AG09309 (cell line): ENCODE data around the gene RTF1.

Experiments used
- DNase-seq: peaks from one replicate; pipeline ENCODE4 v3.0.0-alpha.2; 2010; ENCODE audit warnings: low read depth
- H3K4me3 ChIP-seq: 2 replicates; pipeline ENCODE4 v1.5.1; 2011; ENCODE audit warnings: mild to moderate bottlenecking, low read depth, low read length, moderate library complexity; ENCODE audit not compliant: control insufficient read depth
- TF ChIP-seq, protein P1 (sequence below): IDR thresholded peaks from 2 replicates; pipeline ENCODE4 v1.5.1; 2011; ENCODE audit warnings: mild to moderate bottlenecking, low read depth, low read length, inconsistent platforms; ENCODE audit not compliant: insufficient read depth, control insufficient read depth; ENCODE audit errors: missing control alignments

Gene RTF1

DNA sequence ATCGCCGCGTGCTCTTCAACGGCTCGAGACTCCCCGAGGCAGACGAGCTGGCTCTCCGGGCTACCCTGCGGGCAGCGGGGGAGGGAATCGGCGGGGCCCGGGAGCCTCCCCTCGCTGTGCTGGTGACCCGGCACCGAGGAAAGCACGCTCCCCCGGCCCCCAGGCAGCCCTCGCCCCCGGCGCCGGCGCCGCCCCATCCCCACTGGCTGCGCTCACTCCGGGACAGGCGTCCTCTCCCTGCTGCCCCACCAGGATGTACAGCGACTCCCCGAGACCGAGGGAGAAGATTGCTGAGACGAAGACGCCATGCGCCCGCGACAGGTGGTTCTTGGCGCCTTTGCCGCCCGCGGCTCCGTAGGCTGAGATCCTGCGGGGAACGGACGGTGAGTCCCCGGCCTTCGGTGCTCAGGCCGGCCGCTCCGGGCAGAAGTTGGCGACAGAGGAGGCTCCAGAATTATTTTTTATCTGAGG lies 95.0 kb downstream of the RTF1 start:
- DNase-seq, result no peak
- no peak overlapping the region for H3K4me3 ChIP-seq
- TF ChIP-seq, protein P1, sequence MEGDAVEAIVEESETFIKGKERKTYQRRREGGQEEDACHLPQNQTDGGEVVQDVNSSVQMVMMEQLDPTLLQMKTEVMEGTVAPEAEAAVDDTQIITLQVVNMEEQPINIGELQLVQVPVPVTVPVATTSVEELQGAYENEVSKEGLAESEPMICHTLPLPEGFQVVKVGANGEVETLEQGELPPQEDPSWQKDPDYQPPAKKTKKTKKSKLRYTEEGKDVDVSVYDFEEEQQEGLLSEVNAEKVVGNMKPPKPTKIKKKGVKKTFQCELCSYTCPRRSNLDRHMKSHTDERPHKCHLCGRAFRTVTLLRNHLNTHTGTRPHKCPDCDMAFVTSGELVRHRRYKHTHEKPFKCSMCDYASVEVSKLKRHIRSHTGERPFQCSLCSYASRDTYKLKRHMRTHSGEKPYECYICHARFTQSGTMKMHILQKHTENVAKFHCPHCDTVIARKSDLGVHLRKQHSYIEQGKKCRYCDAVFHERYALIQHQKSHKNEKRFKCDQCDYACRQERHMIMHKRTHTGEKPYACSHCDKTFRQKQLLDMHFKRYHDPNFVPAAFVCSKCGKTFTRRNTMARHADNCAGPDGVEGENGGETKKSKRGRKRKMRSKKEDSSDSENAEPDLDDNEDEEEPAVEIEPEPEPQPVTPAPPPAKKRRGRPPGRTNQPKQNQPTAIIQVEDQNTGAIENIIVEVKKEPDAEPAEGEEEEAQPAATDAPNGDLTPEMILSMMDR, result no peak

DNA sequence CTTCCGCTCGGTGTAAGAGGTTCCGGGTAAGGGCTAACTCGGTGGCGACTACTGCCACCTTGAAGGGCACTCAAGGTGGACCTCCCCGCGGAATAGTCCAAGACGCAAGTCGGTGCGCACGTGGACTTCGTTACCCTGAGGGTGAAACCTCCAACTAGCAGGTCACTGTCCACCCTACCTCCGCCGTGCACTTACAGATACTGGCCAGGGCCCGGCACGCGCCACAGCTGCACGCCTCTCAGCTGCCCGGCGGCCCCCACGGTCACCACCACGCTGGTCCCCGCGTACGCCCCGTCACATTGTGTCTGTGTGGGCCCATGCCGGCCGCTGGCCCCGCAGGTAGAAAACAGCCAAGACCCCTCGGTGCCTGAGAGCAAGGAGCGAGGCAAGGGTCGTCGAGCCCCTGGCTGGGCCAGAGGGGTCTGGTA lies 95.6 kb downstream of the RTF1 start:
- no peak for DNase-seq
- TF ChIP-seq, protein P1, result no peak
- no peak overlapping the region for H3K4me3 ChIP-seq

DNA sequence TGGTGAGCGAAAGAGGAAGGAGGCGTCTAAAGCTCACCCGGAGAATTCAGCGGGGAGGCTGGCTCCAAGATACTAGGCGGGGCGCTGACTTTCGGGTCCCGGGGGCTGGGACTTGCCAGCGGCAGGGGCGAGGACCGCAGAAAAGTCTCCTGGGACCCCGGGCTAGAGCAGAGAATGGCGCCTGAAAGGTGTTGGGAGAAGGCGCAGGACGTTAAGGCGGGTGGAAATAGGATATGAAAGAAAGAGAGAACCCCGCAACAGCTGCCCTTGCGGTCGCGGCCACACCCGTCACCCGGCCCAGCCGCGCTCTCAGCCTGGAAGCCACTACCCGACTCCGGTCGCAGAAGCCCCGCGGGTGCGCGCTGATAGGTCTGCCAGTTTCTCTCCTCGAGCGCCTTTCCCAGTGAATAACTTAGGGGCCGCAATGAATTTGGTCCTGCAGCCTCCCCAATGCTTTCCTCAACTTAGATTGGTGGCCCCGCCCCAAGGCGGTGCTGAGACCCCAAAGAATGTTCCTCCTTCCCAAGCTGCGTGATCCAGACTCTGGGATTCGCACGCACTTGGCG lies 96.1 kb downstream of the RTF1 start:
- DNase-seq, result no peak
- peak overlapping the region; percentile 15 for H3K4me3 ChIP-seq

DNA sequence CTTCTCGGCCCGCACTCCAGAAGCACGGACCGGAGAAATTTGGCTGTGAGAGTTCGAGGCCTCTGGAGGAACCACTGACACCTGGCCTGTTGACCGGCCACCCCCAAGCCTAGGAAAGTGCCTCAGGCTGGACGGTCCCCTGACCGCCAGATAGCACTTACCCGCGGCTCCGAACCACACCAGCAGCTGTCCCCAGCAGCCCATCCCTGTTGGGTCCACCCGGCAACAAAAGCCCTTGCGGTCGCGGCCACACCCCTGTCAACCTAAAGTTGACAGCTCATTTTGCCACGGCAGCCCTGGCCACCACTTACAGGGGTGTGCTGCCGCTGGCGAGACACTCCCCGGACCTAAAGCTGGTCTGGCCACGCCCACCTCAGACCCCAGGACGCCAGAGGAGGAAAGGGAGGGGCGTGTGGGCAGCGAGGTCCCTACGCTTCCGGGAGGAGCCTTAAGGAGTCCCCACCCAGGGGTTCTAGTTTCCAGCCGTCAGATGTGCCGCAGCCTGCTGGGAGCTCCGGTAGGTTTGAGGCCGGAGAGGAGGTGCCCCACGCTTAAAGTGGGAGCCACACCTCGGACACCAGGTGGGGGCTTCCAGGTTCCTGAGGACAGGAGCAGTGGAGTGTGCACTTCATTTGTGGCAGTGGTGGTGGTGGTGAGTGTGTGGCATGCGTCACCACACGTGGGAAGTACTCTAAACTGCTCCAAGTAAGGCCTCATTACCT lies 96.8 kb downstream of the RTF1 start, which contains the start of gene LTK:
LTK (minus strand) TSS at position 322 of the 722 bp plus-strand sequence; CDS start at position 204, 118 bp downstream.
- no peak for DNase-seq
- H3K4me3 ChIP-seq, result peak within 1 kb of the TSS; percentile 15
- TF ChIP-seq, protein P1, result no peak

More for the DNA sequence above, 96.1 kb downstream of the RTF1 start:
- TF ChIP-seq, protein P1, result no peak

DNA sequence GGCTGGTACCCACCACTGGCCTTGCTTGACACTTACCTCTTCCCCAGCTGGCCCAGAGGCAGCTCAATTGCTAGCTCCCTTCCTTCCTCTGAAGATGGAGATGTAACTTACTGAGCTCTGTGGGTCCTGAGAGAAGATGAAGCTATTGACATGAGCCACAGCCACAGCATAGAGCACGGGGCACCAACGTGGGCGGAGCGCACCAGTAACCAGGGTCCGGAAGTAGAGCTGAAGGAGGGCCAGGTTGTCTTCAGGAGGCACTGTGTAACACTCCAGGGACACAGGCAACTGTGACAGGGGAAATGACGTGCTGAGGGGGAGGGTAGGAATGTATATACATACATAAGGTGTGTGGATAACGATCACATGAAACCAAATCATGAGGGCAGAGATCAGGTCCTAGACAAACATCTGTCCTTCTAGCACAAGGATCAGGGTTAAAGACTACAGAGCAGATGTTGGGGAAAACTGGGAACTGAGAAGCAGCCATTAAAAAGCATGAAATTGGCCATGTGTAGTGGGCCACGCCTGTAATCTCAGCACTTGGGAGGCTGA lies 101.1 kb downstream of the RTF1 start:
- DNase-seq, result no peak
- H3K4me3 ChIP-seq, result no peak overlapping the region

DNA sequence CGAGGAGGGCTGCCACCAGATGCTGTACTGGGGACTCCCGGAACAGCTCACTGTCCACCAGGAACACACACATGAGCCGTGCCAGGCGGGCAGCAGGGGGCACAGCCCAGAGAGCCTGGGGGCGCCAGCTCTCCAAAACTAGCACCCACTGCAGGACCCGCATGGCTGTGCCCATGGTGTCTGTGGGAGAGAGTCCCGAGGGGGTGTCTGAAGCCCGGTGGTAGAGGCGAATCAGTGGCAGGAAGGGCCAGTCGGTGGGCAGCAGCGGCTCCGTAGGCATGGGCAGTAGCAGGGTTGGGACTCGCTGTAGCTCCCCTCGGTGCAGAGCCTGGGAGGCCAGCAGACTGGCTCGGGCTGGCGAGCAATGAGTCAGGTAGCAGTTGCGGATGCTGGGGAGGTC lies 103.7 kb downstream of the RTF1 start:
- TF ChIP-seq, protein P1, result no peak
- no peak for DNase-seq

More for the DNA sequence above, 101.1 kb downstream of the RTF1 start:
- TF ChIP-seq, protein P1, result no peak

More for the DNA sequence above, 103.7 kb downstream of the RTF1 start:
- no peak overlapping the region for H3K4me3 ChIP-seq
